SU-DHL-6 (cell line): ENCODE results near the gene CAMK2D.

Source experiments
- EZH2phosphoT487 ChIP-seq: fragments of 200-600 bp; sonication (generic), shearing (Covaris generic); conservative IDR thresholded peaks from 2 replicates; pipeline ENCODE4 v1.6.1; 2018; ENCODE audit warnings: mild to moderate bottlenecking, antibody characterized with exemption, low read length, moderate library complexity, mixed read lengths
- TF ChIP-seq, protein P1 (sequence below): fragments of 200-600 bp; sonication (generic); IDR thresholded peaks from one replicate; pipeline ENCODE4 v1.5.1; 2017; ENCODE audit warnings: antibody characterized with exemption, mild to moderate bottlenecking, low read length, moderate library complexity; ENCODE audit not compliant: insufficient read depth, poor library complexity, severe bottlenecking

DNA sequence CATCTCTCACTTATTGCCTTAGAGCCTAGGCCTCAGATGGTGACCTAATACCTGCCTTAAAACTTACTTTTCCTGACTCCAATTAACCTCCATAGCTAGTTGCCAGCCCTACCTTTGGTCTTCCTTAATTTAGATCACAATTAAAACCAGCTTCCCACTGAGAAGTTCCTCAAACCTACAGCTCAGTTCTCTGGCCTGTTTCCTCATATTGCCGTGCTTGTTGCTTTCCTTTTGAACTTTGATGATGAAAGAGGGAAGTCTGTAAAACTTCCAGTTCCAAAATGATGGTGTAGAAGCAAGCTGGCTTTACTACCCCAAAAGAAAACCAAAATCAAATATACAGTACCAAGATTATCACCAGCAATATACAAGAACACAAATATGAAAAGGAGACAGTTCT, 28.9 kb upstream of the CAMK2D start:
- TF ChIP-seq, protein P1, sequence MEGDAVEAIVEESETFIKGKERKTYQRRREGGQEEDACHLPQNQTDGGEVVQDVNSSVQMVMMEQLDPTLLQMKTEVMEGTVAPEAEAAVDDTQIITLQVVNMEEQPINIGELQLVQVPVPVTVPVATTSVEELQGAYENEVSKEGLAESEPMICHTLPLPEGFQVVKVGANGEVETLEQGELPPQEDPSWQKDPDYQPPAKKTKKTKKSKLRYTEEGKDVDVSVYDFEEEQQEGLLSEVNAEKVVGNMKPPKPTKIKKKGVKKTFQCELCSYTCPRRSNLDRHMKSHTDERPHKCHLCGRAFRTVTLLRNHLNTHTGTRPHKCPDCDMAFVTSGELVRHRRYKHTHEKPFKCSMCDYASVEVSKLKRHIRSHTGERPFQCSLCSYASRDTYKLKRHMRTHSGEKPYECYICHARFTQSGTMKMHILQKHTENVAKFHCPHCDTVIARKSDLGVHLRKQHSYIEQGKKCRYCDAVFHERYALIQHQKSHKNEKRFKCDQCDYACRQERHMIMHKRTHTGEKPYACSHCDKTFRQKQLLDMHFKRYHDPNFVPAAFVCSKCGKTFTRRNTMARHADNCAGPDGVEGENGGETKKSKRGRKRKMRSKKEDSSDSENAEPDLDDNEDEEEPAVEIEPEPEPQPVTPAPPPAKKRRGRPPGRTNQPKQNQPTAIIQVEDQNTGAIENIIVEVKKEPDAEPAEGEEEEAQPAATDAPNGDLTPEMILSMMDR: no peak
- no peak for TF ChIP-seq EZH2phosphoT487
